Superior temporal gyrus (tissue), 1 donor: Measurements from ENCODE around the gene CORIN.
A peak's percentile ranks its signal among the peaks of the same experiment; 100 is the strongest.

ENCODE experiments used
- DNase-seq: peaks from one replicate; pipeline ENCODE4 v3.0.0-alpha.2; 2016; ENCODE audit errors: extremely low spot score

CORIN gene, protein sequence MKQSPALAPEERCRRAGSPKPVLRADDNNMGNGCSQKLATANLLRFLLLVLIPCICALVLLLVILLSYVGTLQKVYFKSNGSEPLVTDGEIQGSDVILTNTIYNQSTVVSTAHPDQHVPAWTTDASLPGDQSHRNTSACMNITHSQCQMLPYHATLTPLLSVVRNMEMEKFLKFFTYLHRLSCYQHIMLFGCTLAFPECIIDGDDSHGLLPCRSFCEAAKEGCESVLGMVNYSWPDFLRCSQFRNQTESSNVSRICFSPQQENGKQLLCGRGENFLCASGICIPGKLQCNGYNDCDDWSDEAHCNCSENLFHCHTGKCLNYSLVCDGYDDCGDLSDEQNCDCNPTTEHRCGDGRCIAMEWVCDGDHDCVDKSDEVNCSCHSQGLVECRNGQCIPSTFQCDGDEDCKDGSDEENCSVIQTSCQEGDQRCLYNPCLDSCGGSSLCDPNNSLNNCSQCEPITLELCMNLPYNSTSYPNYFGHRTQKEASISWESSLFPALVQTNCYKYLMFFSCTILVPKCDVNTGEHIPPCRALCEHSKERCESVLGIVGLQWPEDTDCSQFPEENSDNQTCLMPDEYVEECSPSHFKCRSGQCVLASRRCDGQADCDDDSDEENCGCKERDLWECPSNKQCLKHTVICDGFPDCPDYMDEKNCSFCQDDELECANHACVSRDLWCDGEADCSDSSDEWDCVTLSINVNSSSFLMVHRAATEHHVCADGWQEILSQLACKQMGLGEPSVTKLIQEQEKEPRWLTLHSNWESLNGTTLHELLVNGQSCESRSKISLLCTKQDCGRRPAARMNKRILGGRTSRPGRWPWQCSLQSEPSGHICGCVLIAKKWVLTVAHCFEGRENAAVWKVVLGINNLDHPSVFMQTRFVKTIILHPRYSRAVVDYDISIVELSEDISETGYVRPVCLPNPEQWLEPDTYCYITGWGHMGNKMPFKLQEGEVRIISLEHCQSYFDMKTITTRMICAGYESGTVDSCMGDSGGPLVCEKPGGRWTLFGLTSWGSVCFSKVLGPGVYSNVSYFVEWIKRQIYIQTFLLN

DNA sequence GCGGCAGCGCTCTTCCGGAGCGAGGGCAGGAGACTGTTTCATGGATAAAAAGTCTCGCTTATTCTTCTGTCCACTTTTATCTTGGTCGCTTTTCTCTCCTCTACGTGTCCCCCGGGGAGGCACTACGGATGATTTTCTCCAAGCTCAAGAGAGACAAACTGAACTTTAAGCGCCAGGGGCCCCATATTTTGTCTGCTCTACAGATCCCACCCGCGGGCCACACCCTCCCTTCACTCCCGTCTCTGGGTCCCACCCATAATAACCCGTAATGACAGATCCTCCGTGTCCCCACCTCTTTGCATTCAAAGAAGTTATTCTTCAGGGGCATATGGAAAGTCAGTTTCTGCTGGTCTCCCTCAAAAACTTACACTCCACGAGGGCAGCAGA is at the start of gene CORIN:
Gene CORIN (minus strand): TSS at position 160 of the 387 bp plus-strand sequence. CDS start 118 bp downstream, at position 42.
- DNase-seq, result no peak

DNA sequence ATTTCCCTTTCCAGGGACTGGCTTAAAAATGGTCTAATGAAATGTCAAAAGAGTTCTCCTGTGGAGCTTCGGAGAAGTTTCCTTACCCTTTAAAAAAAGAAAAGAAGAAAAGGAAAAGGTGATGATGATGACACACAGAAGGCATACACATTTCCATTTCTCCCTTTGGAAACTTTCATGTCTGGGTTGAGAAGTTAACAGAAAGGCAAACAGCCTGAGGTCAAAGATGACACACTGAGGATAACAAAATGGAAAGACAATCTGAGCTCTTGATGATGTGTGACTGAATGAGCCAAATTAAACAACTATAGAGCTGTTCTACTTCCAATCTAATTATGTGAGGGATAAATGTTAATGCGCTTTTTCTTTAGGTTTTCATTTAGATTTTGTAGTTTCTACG is 44.4 kb upstream of the CORIN start:
- DNase-seq, result no peak

DNA sequence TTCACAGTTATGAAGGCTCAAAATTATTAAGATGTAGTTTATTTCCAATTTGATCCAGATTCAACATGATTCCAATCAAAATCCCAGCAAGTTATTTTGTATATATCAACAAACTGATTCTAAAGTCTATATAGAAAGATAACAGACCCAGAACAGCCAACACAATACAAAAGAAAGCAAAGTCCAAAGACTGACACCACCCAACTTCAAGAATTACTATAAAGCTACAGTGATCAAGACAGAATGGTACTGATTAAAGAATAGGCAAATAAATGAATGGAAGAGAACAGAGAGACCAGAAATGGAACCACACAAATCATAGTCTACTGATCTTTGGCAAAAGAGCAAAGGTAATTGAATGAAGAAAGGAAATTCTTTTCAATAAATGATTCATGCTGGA is 41.6 kb upstream of the CORIN start:
- DNase-seq, result no peak

DNA sequence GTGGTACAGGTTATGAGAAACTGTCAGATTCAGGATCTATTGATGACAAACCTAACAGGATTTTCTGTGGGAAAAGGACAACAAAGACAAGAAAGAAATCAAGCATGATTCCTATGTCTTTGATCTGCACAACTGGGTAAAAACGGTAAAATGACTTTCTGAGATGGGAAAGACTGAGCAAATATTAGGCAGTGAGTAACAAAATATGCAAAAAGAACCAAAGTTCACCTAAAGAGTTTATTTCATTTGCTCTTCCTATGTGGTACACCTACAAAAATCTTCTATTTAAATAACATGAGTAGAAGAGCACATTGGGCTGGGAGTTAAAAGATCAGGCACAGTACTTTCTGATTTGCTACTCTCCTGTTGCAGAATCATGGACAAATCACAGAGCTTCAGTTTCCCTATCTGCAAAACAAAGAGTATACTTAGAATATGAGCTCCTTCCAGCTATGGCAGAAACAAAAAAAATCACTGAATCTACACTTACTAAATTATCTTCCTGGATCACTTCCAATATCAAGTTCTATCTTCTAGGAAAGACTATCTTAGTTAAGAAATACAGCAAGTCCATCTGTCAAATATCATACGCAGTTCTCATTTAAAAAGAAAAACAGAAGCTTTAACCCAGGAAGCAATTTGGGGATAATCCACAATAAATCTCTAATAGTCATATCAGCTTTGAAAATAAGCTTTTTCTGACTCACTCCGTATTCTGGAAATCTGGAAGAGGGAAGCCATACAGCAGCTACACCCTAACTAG is 39.1 kb upstream of the CORIN start:
- peak; percentile 24 for DNase-seq

DNA sequence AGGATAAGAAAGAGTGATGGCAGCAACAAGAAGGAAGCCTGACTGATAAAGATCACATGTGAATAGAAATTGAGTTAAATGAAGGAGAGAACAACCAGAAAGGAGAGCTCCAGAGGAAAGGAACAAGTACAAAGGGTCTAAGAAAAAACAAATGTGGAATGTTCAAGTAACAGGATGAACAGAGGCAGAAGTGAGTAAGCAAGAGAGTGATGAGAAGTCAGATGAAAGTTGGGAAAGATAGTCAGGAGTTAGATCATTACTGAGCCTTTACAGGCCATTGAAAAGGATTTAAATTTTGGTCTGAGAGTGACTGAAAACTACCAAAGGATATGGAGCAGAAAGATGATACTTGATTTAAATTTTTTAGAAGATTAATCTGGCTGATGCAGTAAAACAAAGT is 38.4 kb upstream of the CORIN start:
- no peak for DNase-seq

DNA sequence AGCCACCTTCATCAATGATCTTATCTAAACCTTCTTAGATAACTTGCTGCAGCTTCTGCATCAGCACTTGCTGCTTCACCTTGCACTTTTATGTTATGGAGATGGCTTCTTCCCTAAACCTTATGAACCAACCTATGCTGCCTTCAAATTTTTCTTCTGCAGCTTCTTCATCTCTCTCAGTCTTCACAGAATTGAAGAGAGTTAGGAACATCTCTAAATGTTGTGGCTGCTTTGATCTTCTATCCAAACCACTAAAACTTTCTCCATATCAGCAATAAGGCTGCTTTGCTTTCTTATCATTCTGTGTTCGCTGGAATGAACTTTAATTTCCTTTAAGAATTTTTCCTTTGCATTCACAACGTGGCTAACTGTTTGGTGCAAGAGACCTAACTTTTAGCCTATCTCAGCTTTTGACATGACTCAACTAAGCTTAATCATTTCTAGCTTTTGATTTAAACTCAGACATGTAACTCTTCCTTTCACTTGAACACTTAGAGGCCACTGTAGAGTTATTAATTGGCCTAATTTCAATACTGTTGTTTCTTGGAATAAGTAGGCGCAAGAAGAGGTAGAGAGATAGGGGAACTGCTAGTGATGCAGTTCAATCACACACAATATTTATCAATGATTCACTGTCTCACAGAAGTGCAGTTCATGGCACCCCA is 36.1 kb upstream of the CORIN start:
- no peak for DNase-seq

DNA sequence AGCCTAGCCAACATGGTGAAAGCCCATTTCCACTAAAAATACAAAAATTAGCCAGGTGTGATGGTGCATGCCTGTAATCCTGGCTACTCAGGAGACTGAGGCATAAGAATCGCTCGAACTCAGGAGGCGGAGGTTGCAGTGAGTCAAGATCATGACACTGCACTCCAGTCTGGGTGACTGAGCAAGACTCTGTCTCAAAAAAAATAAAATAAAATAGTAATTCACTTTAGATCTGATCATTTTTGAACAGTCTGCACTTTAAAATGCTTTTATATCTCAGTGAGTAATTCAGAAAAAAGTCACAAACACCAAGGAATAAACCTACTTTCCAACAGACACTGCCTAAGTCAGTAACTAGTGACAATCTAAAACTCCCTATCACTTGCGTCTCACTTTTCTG is 25.6 kb upstream of the CORIN start:
- no peak for DNase-seq

DNA sequence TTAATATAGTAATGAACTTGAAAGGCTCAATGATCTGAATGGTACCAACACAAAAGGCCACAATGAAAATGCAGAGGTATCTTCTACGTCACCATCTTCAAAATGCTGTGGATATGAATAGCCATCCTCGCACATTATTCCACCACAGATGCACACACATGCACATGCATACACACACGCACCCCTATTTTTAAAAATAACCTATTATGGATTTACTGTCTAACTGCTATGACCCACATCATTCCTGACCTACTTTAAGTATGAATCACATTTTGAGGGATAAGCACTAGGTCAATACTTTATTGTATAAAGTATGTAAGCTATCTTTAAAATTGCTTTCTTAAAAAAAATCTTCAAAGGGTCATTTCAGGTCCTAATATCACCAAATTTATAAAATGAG is 24.4 kb upstream of the CORIN start:
- DNase-seq, result no peak

DNA sequence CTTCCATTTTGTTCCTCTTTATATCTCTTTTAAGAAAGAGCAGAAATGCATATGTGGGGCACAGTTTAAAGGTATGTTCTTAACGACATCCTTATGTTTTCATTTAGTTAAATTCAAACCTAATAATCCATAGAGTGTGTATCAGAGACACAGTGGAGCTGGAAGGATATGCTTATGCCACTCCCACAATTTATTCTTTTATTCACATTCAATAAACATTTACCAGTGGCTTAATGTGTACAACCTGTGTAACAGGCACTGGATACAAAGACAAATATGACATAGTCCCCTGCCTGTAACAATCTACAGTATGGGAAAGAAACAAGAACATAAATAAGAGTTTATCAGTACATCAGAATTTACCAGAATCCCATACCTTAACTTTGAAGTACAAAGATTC is 22.4 kb upstream of the CORIN start:
- DNase-seq, result no peak

DNA sequence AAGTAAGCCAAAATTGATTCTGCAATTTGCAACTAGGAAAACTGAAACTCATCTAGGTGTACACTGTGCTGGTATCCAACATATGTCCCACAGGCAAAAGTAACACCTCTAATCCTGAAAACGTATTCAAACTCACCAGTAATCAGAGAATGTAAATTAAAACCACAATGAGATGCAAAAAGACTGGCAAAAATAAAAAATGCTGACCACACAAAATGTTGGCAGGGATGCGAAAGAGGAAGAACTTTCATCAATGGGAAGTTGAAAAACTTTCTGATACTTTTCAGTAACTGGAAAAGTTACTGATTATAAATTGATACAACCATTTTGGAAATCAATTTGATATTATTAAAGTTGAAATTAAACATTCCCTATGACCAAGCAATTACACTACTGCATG is 20.1 kb upstream of the CORIN start:
- DNase-seq, result no peak

DNA sequence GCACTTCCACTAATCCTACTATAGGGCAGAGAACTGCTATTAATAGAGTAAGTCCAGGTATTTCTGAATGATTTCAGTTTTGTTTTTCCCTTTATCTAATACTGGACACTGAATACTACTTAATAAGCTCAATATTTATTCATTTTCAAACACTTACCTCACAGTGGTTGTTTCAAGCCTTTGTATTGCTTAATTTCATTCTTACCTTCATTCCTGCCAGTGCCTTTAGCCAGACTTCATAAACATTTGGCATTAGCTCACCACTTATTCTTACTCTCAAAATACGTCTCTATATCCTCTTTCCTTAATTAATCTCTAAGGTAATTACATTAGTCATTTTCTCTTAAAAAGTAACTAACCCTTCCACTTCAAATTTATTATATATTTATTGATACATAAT is 18.8 kb upstream of the CORIN start:
- no peak for DNase-seq

DNA sequence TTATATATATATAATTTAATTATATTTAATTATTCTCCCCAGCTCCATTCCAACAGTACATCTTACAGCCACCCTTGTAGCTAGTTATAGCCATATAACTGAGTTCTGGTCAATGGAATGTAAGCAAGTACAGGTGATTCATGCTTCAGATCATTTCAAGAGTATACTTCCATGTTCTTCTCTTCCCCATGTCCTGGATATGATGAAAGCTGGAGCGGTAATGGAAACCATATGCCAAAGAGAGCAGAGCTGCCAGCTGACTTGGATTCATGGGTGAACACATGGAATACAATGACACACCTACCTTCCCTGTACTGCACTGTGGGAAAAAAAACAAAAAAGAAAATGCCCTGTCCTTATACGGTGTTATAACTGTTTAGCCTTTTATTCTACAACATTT is 17.5 kb upstream of the CORIN start:
- DNase-seq, result no peak

DNA sequence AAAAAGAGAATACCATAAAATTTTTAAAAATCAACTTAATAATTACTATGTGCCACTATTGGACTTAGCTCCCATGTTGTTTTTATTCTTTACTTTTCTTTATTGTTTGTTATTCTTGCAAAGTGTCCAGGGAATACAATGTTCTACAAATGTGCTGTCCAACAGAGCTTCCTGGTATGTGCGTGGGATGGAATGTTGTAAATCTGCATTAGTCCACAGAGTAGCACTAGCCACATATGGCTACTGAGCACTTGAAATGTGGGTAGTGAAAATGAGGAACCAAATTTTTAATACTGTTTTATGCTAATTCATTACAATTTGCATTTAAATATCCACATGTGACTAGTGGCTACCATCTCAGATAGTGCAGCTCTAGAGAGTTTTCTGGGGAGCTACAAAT is 14.3 kb upstream of the CORIN start:
- DNase-seq, result no peak

DNA sequence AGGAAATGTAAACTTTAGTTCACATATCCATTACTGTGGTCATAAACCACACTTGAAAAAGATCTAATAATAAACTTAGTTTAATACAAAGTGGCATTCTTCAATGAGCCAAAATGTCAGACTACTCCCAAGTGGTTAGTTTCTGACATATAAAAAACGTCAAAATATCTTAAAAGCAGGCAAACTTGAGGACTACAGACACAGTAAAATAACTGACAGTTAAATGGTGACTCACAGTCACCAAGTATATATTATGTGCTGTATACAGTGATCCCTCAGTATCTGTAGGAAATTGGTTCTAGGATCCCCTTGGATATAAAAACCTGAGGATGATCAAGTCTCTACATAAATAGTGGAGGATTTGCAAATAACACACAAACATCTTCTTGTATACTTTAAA is 11.6 kb upstream of the CORIN start:
- no peak for DNase-seq

DNA sequence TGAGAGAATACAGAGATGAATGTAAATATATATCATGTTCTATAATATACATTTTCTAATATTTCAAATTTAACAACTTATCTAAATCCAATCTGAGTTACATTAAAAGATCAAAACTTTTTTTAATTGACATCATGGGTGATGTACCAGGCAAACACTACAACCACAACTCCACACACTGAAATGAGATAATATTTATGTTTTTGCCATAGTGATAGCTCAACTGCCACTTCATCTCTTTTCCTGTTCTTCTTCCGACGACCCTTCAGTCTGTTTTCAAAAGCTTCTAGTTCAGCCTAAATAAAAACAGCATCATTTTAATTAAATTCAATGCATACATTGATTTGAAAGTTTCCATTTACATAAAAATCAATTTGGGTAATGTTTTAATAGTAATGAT is 10.2 kb upstream of the CORIN start:
- no peak for DNase-seq

DNA sequence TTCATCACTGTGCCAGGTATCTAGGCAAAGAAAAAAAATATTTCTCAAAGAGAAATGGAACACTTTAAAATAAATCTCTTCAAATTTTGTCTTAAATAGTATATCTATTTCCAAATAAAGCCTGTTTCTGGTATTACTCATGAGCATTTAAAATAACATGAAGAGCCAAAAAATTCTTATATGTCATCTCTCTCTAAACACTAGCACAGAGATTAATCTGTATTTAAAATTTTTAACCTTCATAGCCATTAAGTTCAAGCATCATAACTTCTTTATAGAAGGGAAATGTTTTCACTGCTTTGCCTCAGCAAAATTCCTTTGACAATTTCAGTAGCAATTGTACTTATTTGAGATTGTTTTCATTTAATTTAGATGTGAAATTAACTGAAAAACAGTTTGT is 5.1 kb upstream of the CORIN start:
- no peak for DNase-seq

DNA sequence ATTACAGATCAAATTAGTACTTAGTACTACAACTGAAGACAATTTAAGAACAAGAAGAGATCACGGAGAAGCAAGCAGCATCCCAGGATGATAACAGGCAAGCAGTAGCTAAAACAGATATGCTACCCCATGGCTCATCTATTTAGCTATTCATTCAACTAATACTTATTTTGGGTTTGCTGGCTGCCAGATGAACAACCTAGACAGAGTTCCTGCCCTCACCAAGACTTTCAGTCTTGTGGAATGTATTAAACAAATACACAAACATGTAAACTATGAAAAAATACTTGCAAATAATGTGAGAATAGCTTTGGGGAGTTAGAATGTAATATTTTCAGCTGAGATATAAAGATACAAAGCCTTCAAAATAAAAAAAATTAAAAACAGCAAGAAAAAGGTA is 2.4 kb upstream of the CORIN start:
- DNase-seq, result no peak

DNA sequence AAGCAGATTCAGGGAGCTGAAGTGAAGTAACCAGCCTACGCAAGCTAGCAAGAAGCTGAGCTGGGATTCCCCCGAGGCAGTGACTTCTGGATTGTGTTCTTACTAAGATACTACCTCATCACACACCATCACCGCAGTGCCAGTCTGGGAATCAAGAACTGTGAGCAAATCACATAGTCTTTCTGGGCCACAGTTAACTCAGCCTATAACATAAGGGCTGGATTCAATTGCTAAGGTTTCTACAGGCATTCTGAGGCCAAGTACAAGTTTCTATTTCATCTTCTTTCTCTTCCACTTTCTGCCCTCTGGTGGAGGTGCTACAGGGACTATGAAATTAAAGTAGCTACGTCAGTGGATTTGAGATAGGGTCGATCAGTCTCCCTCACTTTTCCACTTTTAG is 1.4 kb upstream of the CORIN start:
- DNase-seq, result peak; percentile 53

DNA sequence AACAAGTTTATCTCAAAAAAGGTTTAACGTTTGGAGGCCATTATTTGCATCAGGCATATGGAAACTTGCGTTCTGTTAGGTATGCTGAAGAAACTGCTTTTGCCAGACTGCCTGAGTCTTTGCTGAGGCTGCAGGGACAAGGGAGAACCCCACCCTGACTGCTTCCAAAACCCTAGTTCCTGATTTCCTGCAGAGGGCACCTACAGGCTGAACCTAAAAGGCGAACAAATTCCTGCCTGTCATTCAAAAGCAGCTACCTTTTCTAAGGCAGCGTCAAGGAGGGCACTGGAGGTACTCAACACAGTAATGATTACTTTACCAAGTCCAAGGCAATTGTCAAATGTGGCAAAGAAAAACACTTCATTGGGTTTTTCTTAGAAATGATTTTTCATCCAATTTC is 578 bp upstream of the CORIN start:
- DNase-seq, result peak; percentile 38

DNA sequence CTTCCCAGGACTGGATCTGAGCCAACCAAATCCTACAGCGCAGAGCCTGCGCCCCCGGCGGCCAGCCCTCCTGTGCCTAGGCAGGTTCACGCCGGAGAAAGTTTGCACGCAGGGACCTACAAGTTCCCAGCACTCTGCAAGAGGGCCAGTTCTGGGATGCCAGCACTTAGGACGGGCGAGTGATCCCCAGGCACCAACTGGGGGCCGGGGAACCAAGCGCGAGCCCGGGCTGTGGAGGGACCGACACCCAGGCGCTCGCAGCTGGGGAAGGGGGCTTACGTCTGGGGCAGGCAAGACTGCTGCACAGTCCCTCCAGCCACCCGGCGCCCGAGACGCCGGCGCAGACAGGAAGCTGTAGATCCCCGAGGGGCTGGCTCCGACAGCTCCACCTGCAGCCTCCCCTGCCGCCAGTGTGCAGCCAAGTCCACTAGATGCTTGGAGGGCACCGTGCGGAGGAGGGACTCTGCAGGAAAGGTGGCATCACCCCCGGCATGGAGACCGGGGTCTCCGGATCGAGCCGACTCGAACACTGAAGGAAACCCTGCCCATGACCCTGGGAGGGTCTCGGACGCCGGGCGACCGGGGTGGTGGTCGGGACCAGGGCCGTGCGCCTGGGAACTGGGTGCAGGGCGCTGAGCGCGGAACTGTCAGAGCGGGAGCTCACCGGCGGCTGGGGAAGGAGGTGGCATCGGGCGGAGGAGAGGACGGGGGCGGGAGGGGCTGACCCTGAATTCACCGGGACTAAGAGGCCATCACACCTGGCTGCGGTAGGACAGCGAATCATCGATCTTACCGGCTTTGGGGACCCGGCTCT is 566 bp downstream of the CORIN start:
- no peak for DNase-seq
